ENCODE results near the gene EIF4B. TPM values are rescaled to one million over a fixed set of nuclear protein-coding genes. Genes with fewer than 3 reads are reported as not detected.
A peak's percentile ranks its signal among the peaks of the same experiment; 100 is the strongest.

Gene EIF4B
- total RNA-seq, 2 donors from 2014 or later, result 596 to 655 TPM

GRCh38 chr12:53090105-53090504 lies 83.8 kb downstream of the EIF4B start:
- Mint-ChIP-seq H3K4me3 (no peak overlapping the region), H3K27ac (no peak overlapping the region), H3K9me3 (no peaks in the 10 kb centered on the region), H3K4me1 (peaks cover 25% of the 10 kb centered on the region), H3K36me3 (ENCODE audit: low read depth) (no peaks in the 10 kb centered on the region), H3K27me3 (ENCODE audit: insufficient read depth) (peaks cover 30% of the 10 kb centered on the region)
- no peak for TF ChIP-seq CTCF (conservative IDR thresholded peaks at IDR 0.05)
- H3K27ac ChIP-seq (ENCODE audit: low read depth, low read length), result no peak overlapping the region
- H3K9me3 ChIP-seq (ENCODE audit: control insufficient read depth, low read length), result no peaks in the 10 kb centered on the region
- H3K9ac ChIP-seq (ENCODE audit: extremely low read depth, low read length, poor library complexity, severe bottlenecking), result no peak overlapping the region
- H3K36me3 ChIP-seq (ENCODE audit: control insufficient read depth, insufficient read depth, low read length), result no peaks in the 10 kb centered on the region
- H3K4me3 ChIP-seq (ENCODE audit: low read length), result no peak overlapping the region
- peaks cover 14% of the 10 kb centered on the region for H3K27me3 ChIP-seq (ENCODE audit: control insufficient read depth, insufficient read depth, low read length, poor library complexity, severe bottlenecking)
- peak; percentile 44 for DNase-seq
- 97 to 99% methylated on average over 5 to 6 of the region's 6 CpGs for WGBS, 2 experiments (ENCODE audit: insufficient coverage in 1 of 2, insufficient read length in 1 of 2)
- H3K4me1 ChIP-seq (ENCODE audit: control insufficient read depth, insufficient read depth, low read length), result peaks cover 10% of the 10 kb centered on the region

- no peak overlapping the region for H3K27ac Mint-ChIP-seq
Observed at GRCh38 chr12:53090554-53090953, 84.3 kb downstream of the EIF4B start.

GRCh38 chr12:53091756-53092155 lies 85.5 kb downstream of the EIF4B start:
- Histone ChIP-seq H3K4me1 (ENCODE audit: control insufficient read depth, insufficient read depth, low read length) (peaks cover 11% of the 10 kb centered on the region), H3K36me3 (ENCODE audit: control insufficient read depth, insufficient read depth, low read length) (no peaks in the 10 kb centered on the region), H3K27ac (ENCODE audit: low read depth, low read length) (no peak overlapping the region), H3K9me3 (ENCODE audit: control insufficient read depth, low read length) (no peaks in the 10 kb centered on the region), H3K9ac (ENCODE audit: extremely low read depth, low read length, poor library complexity, severe bottlenecking) (no peak overlapping the region), H3K27me3 (ENCODE audit: control insufficient read depth, insufficient read depth, low read length, poor library complexity, severe bottlenecking) (peaks cover 18% of the 10 kb centered on the region), H3K4me3 (ENCODE audit: low read length) (no peak overlapping the region)
- Mint-ChIP-seq H3K4me1 (peaks cover 29% of the 10 kb centered on the region), H3K36me3 (ENCODE audit: low read depth) (no peaks in the 10 kb centered on the region), H3K27ac (no peak overlapping the region), H3K4me3 (no peak overlapping the region), H3K27me3 (ENCODE audit: insufficient read depth) (peaks cover 40% of the 10 kb centered on the region), H3K9me3 (no peaks in the 10 kb centered on the region)
- 70 to 83% methylated on average over 2 to 6 of the region's 6 CpGs for WGBS, 2 experiments (ENCODE audit: insufficient coverage in 1 of 2, insufficient read length in 1 of 2)
- TF ChIP-seq CTCF (conservative IDR thresholded peaks at IDR 0.05), result no peak
- DNase-seq, result peak; percentile 60

More at GRCh38 chr12:53090554-53090953, 84.3 kb downstream of the EIF4B start:
- H3K9me3 Mint-ChIP-seq, result no peaks in the 10 kb centered on the region
- peaks cover 25% of the 10 kb centered on the region for H3K4me1 Mint-ChIP-seq
- H3K4me3 Mint-ChIP-seq, result no peak overlapping the region
- H3K4me3 ChIP-seq (ENCODE audit: low read length), result no peak overlapping the region
- no peak overlapping the region for H3K9ac ChIP-seq (ENCODE audit: extremely low read depth, low read length, poor library complexity, severe bottlenecking)
- H3K4me1 ChIP-seq (ENCODE audit: control insufficient read depth, insufficient read depth, low read length), result peaks cover 10% of the 10 kb centered on the region
- no peak overlapping the region for H3K27ac ChIP-seq (ENCODE audit: low read depth, low read length)
- no peak for TF ChIP-seq CTCF (conservative IDR thresholded peaks at IDR 0.05)
- H3K36me3 Mint-ChIP-seq (ENCODE audit: low read depth), result no peaks in the 10 kb centered on the region
- WGBS, 2 experiments (ENCODE audit: insufficient coverage in 1 of 2, insufficient read length in 1 of 2), result 96 to 100% methylated on average over 1 to 2 of the region's 2 CpGs
- peaks cover 34% of the 10 kb centered on the region for H3K27me3 Mint-ChIP-seq (ENCODE audit: insufficient read depth)
- peak; percentile 7 for DNase-seq
- no peaks in the 10 kb centered on the region for H3K9me3 ChIP-seq (ENCODE audit: control insufficient read depth, low read length)
- peaks cover 11% of the 10 kb centered on the region for H3K27me3 ChIP-seq (ENCODE audit: control insufficient read depth, insufficient read depth, low read length, poor library complexity, severe bottlenecking)
- no peaks in the 10 kb centered on the region for H3K36me3 ChIP-seq (ENCODE audit: control insufficient read depth, insufficient read depth, low read length)

Small RNA genes lying within 50 kb of the gene (microRNA-seq; reads per million reads assigned to microRNA genes)
- gene MIR6757 (ENCODE audit: borderline microRNAs expressed), result not detected

Other genes with a start within 250 kb of the EIF4B start
- gene KRT76, start 229.1 kb upstream of the EIF4B start, total RNA-seq, result not detected
- not detected for gene KRT3, start 210.3 kb upstream of the EIF4B start, total RNA-seq
- gene KRT4, start 192.3 kb upstream of the EIF4B start, total RNA-seq, result not detected
- not detected for gene KRT79, start 172.1 kb upstream of the EIF4B start, total RNA-seq
- not detected for gene KRT78, start 157.5 kb upstream of the EIF4B start, total RNA-seq
- 1,000 to 10,000 TPM; 1,663 to 1,920 TPM for gene KRT8, start 101.4 kb upstream of the EIF4B start, total RNA-seq
- 1,000 to 10,000 TPM in 1 of 2 donors, 100 to 1,000 TPM in 1; 858 to 1,019 TPM for gene KRT18, start 57.3 kb upstream of the EIF4B start, total RNA-seq
- gene TNS2, start 43.6 kb downstream of the EIF4B start, total RNA-seq, result 10 to 100 TPM; 10.2 to 12.6 TPM
- gene SPRYD3, start 72.9 kb downstream of the EIF4B start, total RNA-seq, result 10 to 100 TPM; 13.0 to 18.4 TPM
- 10 to 100 TPM; 21.7 to 48.4 TPM for gene IGFBP6, start 91.2 kb downstream of the EIF4B start, total RNA-seq
- under 1 TPM; 0.46 to 0.71 TPM for gene SOAT2, start 97.0 kb downstream of the EIF4B start, total RNA-seq
- 10 to 100 TPM; 54.0 to 54.6 TPM for gene ZNF740, start 174.3 kb downstream of the EIF4B start, total RNA-seq
- 10 to 100 TPM; 24.9 to 38.2 TPM for gene CSAD, start 174.5 kb downstream of the EIF4B start, total RNA-seq
- 1 to 10 TPM; 1.4 TPM for gene ITGB7, start 200.8 kb downstream of the EIF4B start, total RNA-seq
- gene RARG, start 225.8 kb downstream of the EIF4B start, total RNA-seq, result 10 to 100 TPM; 19.5 to 26.8 TPM

Measured in endodermal cell (in vitro differentiated cells).